ENCODE results near the gene AP3S2. TPM values are rescaled to one million over a fixed set of nuclear protein-coding genes. Genes with fewer than 3 reads are reported as not detected.

AP3S2 gene
- total RNA-seq, 1 experiment from 2014 or later, result 23.3 TPM

DNA sequence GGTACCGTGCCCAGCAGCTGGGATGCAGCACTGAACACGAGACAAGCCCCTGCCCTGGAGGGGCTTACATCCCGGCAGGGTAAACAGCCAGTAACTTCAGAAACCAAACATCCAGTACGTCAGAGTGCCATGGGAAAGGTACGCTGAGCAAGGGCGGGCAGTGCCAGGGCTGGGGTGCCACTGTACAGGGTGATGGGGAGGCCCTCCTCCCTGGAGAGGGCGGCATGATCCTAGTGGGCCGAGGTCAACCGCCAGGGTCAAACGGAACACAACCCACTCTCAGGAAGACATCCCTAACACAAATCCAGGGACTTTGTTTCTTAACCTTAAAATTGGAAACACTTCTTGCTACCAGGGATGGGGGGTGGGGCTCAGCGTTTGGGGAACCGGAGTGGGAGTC, 63.2 kb downstream of the AP3S2 start (continued):
- TF ChIP-seq, protein P1, sequence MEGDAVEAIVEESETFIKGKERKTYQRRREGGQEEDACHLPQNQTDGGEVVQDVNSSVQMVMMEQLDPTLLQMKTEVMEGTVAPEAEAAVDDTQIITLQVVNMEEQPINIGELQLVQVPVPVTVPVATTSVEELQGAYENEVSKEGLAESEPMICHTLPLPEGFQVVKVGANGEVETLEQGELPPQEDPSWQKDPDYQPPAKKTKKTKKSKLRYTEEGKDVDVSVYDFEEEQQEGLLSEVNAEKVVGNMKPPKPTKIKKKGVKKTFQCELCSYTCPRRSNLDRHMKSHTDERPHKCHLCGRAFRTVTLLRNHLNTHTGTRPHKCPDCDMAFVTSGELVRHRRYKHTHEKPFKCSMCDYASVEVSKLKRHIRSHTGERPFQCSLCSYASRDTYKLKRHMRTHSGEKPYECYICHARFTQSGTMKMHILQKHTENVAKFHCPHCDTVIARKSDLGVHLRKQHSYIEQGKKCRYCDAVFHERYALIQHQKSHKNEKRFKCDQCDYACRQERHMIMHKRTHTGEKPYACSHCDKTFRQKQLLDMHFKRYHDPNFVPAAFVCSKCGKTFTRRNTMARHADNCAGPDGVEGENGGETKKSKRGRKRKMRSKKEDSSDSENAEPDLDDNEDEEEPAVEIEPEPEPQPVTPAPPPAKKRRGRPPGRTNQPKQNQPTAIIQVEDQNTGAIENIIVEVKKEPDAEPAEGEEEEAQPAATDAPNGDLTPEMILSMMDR (IDR thresholded peaks at IDR 0.05 in 2 of 3, conservative IDR thresholded peaks at IDR 0.05 in 1 of 3; ENCODE audit: borderline replicate concordance in 1 of 3, insufficient read depth in 1 of 3, low read depth in 2 of 3, low read length in 2 of 3), result no peak
- TF ChIP-seq EZH2 (IDR thresholded peaks at IDR 0.05), result no peak
- no peak for TF ChIP-seq SP1 (IDR thresholded peaks at IDR 0.05; ENCODE audit: low read depth)
- TF ChIP-seq EGR1 (IDR thresholded peaks at IDR 0.05; ENCODE audit: low read depth), result no peak
- no peak for TF ChIP-seq TCF7L2 (IDR thresholded peaks at IDR 0.05; ENCODE audit: borderline replicate concordance, extremely low read depth, insufficient read depth, insufficient read length)
- TF ChIP-seq SRF (IDR thresholded peaks at IDR 0.05; ENCODE audit: low read depth), result no peak
- TF ChIP-seq, protein P2, sequence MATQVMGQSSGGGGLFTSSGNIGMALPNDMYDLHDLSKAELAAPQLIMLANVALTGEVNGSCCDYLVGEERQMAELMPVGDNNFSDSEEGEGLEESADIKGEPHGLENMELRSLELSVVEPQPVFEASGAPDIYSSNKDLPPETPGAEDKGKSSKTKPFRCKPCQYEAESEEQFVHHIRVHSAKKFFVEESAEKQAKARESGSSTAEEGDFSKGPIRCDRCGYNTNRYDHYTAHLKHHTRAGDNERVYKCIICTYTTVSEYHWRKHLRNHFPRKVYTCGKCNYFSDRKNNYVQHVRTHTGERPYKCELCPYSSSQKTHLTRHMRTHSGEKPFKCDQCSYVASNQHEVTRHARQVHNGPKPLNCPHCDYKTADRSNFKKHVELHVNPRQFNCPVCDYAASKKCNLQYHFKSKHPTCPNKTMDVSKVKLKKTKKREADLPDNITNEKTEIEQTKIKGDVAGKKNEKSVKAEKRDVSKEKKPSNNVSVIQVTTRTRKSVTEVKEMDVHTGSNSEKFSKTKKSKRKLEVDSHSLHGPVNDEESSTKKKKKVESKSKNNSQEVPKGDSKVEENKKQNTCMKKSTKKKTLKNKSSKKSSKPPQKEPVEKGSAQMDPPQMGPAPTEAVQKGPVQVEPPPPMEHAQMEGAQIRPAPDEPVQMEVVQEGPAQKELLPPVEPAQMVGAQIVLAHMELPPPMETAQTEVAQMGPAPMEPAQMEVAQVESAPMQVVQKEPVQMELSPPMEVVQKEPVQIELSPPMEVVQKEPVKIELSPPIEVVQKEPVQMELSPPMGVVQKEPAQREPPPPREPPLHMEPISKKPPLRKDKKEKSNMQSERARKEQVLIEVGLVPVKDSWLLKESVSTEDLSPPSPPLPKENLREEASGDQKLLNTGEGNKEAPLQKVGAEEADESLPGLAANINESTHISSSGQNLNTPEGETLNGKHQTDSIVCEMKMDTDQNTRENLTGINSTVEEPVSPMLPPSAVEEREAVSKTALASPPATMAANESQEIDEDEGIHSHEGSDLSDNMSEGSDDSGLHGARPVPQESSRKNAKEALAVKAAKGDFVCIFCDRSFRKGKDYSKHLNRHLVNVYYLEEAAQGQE (IDR thresholded peaks at IDR 0.05; ENCODE audit: low read depth), result no peak
